GM12873 (cell line): ENCODE results near the gene TWIST2.

Source experiments
- CTCF ChIP-seq: IDR thresholded peaks from 2 replicates; pipeline ENCODE4 v1.5.1; 2012; ENCODE audit warnings: low read depth, mild to moderate bottlenecking, moderate library complexity, low read length, control low read depth; ENCODE audit not compliant: insufficient read depth; ENCODE audit errors: missing control alignments

TWIST2 gene

GRCh38 chr2:238925816-238926521 lies 78.1 kb downstream of the TWIST2 start:
- TF ChIP-seq CTCF: no peak

GRCh38 chr2:238926761-238927611 lies 79.1 kb downstream of the TWIST2 start:
- TF ChIP-seq CTCF: no peak

GRCh38 chr2:238927746-238928519 lies 80.0 kb downstream of the TWIST2 start:
- no peak for TF ChIP-seq CTCF

- no peak for TF ChIP-seq CTCF
These were observed 80.8 kb downstream of the TWIST2 start for GRCh38 chr2:238928520-238929241.

- TF ChIP-seq CTCF: no peak
These were observed 81.6 kb downstream of the TWIST2 start for GRCh38 chr2:238929242-238930081.

GRCh38 chr2:238930216-238930615 lies 82.3 kb downstream of the TWIST2 start:
- TF ChIP-seq CTCF: no peak
